T-helper 1 cell treated with Interleukin-12 subunit alpha and Interleukin-12 subunit beta and Interleukin-4 antibody, amounts not matched to agents 30 μg/mL and 1 μg/mL, for 36 hours (primary cell): Measurements from ENCODE around the gene IL1F10.
A peak's percentile ranks its signal among the peaks of the same experiment; 100 is the strongest.

Experiments used
- H3K27ac Mint-ChIP-seq: one replicate; pipeline ENCODE4 v1.8.0; 2021; ENCODE audit warnings: mild to moderate bottlenecking, mixed read lengths
- H3K27me3 Mint-ChIP-seq: one replicate; pipeline ENCODE4 v1.8.0; 2021; ENCODE audit warnings: low read depth, mixed read lengths
- H3K36me3 Mint-ChIP-seq: one replicate; pipeline ENCODE4 v1.8.0; 2021; ENCODE audit warnings: low read depth, mixed read lengths
- H3K4me1 Mint-ChIP-seq: one replicate; pipeline ENCODE4 v1.8.0; 2021; ENCODE audit warnings: low read depth, mixed read lengths
- H3K4me3 Mint-ChIP-seq: one replicate; pipeline ENCODE4 v1.8.0; 2021; ENCODE audit warnings: mild to moderate bottlenecking, moderate library complexity, mixed read lengths
- H3K9me3 Mint-ChIP-seq: one replicate; pipeline ENCODE4 v1.8.0; 2021; ENCODE audit warnings: mixed read lengths

Gene IL1F10

DNA sequence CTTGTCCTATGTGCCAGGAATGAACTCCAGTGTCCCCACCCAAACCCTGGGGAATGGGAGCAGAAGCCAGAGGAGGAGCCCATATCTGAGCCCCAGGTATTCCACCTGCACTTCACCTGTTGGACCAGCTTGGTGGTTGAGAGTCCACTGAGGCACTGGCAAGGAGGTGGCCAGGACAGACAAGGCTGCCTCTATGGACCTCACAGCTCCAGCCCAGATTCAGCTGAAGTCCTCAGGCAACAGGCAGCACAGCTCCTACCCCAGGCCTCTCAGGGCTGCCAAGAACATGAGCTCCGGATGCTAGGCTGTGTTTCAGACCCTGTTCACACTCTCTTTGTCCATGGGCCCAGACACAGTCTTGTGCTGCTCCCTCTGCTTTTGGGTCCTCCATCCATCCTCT lies 2.9 kb upstream of the IL1F10 start:
- H3K27me3 Mint-ChIP-seq, result peaks cover 28% of the 10 kb centered on the region
- no peaks in the 10 kb centered on the region for H3K4me1 Mint-ChIP-seq
- H3K9me3 Mint-ChIP-seq, result no peaks in the 10 kb centered on the region
- no peak overlapping the region for H3K4me3 Mint-ChIP-seq
- H3K27ac Mint-ChIP-seq, result no peak overlapping the region
- no peaks in the 10 kb centered on the region for H3K36me3 Mint-ChIP-seq

DNA sequence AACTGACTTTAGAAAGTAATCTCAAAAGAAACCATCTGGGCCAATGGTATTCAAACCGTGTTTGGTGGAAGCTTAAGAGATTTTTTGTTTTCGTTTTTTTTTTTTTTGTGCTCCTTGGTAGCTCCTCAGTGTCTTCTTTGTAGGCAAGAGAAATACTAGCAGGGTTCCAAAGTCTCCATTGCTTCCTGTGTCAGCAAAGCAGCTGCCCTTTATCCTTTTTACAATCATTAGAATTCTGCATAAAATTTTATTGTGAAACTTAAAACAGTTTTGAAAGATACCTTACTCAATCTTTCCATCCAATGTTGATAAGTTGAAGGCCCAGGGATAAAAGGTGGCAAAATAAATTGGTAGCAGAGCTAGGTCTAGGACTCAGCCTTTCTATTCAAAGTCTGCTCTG lies 479 bp downstream of the IL1F10 start:
- Mint-ChIP-seq H3K27me3 (peaks cover 30% of the 10 kb centered on the region), H3K4me1 (no peaks in the 10 kb centered on the region), H3K36me3 (no peaks in the 10 kb centered on the region), H3K4me3 (no peak overlapping the region), H3K9me3 (no peaks in the 10 kb centered on the region), H3K27ac (no peak overlapping the region)

DNA sequence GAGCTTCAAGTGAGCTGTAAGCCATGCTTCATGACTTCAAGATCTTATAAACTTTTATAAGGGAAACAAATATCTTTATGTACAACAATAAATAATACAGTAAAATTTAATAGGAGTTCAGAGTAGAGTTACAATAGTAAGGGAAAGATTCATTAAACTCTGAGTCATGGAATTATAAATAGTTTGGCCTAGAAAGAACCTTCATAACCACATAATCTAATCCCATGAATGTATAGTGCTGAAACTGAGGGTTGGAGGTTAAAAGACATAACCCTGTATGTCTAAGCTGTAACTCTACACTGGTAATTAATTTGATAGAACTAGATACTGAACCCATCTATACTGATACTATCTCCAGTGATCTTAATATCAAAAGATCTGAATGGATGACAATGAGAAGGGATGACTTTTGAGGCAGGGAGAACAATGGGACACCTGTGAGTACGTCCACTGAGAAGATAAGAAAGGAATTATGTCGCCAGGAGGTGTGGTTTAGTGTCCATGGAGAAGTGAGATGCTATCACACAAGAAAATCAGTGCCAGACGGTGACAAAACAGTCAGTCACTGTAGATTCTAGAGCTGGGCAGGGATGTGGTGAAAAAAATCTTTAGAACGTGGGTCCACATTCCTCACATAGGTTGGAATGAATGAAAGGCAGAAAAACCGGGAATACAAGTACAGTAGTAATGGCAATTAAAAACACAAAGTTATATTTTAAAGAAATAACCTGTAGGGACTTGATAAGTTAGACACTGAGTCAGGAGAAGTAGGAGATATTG lies 1.1 kb downstream of the IL1F10 start:
- Mint-ChIP-seq H3K36me3 (no peaks in the 10 kb centered on the region), H3K4me1 (no peaks in the 10 kb centered on the region), H3K4me3 (no peak overlapping the region), H3K9me3 (no peaks in the 10 kb centered on the region), H3K27ac (no peak overlapping the region), H3K27me3 (peaks cover 30% of the 10 kb centered on the region)

GRCh38 chr2:113069676-113070605 lies 2.2 kb downstream of the IL1F10 start:
- no peaks in the 10 kb centered on the region for H3K9me3 Mint-ChIP-seq
- H3K4me1 Mint-ChIP-seq, result peaks cover 2% of the 10 kb centered on the region
- H3K27me3 Mint-ChIP-seq, result peaks cover 30% of the 10 kb centered on the region
- H3K4me3 Mint-ChIP-seq, result no peak overlapping the region
- H3K27ac Mint-ChIP-seq, result no peak overlapping the region
- no peaks in the 10 kb centered on the region for H3K36me3 Mint-ChIP-seq

GRCh38 chr2:113070606-113070975 lies 2.8 kb downstream of the IL1F10 start:
- H3K9me3 Mint-ChIP-seq, result no peaks in the 10 kb centered on the region
- H3K27me3 Mint-ChIP-seq, result peaks cover 24% of the 10 kb centered on the region
- no peaks in the 10 kb centered on the region for H3K36me3 Mint-ChIP-seq
- no peak overlapping the region for H3K27ac Mint-ChIP-seq
- H3K4me3 Mint-ChIP-seq, result no peak overlapping the region
- H3K4me1 Mint-ChIP-seq, result peaks cover 7% of the 10 kb centered on the region

DNA sequence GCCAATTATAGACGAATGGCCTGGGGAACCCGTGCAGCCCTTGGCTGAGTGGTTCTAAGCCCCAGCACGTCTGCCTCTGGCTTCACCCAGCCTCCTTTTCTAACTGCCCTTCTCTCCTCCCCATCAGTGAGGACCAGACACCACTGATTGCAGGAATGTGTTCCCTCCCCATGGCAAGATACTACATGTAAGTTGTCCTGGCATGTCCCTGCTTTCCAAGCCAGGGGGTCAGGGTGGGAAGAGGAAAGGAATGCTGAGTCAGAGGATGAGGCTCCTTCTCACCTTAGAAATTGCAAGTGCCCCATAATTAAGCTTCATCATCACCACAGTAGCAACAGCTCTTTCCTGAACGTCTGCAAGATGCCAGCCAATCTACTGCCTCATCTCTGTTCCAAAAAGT lies 4.8 kb downstream of the IL1F10 start:
- peaks cover 20% of the 10 kb centered on the region for H3K27me3 Mint-ChIP-seq
- H3K27ac Mint-ChIP-seq, result no peak overlapping the region
- no peak overlapping the region for H3K4me3 Mint-ChIP-seq
- H3K4me1 Mint-ChIP-seq, result peaks cover 9% of the 10 kb centered on the region
- no peaks in the 10 kb centered on the region for H3K36me3 Mint-ChIP-seq
- no peaks in the 10 kb centered on the region for H3K9me3 Mint-ChIP-seq

DNA sequence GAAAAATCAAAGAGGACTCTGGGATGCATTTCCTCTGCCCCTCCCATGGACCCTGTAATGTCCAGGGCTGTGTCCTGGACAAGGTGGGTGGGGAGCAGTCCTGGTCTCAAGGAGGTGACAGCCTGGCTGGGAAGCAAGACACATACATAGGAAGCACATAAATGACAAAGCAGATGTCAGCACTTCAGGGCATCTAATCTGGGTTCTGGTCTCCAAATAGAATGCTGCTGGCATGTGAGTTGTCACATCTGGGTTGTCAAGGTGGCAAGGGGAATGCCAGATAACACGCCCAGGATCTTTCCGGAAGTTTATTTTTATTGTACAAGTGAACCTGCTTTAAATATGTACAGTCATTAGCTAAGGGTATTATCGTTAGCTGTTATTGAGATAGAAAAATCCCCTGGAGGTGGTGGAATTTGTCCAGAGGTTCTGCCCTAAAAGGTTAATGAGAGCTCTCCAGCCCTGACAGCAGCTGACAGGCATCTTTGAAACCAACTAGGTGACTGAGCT lies 5.6 kb downstream of the IL1F10 start:
- Mint-ChIP-seq H3K27me3 (peaks cover 15% of the 10 kb centered on the region), H3K9me3 (no peaks in the 10 kb centered on the region), H3K4me3 (no peak overlapping the region), H3K27ac (no peak overlapping the region), H3K4me1 (peaks cover 9% of the 10 kb centered on the region), H3K36me3 (no peaks in the 10 kb centered on the region)

GRCh38 chr2:113075030-113075429 lies 7.3 kb downstream of the IL1F10 start:
- H3K27ac Mint-ChIP-seq, result no peak overlapping the region
- H3K4me3 Mint-ChIP-seq, result no peak overlapping the region
- H3K9me3 Mint-ChIP-seq, result no peaks in the 10 kb centered on the region
- peaks cover 9% of the 10 kb centered on the region for H3K4me1 Mint-ChIP-seq
- no peaks in the 10 kb centered on the region for H3K36me3 Mint-ChIP-seq
- H3K27me3 Mint-ChIP-seq, result peaks cover 4% of the 10 kb centered on the region

GRCh38 chr2:113075600-113075999 lies 7.8 kb downstream of the IL1F10 start:
- no peak overlapping the region for H3K27ac Mint-ChIP-seq
- peaks cover 9% of the 10 kb centered on the region for H3K4me1 Mint-ChIP-seq
- H3K27me3 Mint-ChIP-seq, result peaks cover 3% of the 10 kb centered on the region
- H3K4me3 Mint-ChIP-seq, result no peak overlapping the region
- H3K9me3 Mint-ChIP-seq, result no peaks in the 10 kb centered on the region
- H3K36me3 Mint-ChIP-seq, result no peaks in the 10 kb centered on the region

DNA sequence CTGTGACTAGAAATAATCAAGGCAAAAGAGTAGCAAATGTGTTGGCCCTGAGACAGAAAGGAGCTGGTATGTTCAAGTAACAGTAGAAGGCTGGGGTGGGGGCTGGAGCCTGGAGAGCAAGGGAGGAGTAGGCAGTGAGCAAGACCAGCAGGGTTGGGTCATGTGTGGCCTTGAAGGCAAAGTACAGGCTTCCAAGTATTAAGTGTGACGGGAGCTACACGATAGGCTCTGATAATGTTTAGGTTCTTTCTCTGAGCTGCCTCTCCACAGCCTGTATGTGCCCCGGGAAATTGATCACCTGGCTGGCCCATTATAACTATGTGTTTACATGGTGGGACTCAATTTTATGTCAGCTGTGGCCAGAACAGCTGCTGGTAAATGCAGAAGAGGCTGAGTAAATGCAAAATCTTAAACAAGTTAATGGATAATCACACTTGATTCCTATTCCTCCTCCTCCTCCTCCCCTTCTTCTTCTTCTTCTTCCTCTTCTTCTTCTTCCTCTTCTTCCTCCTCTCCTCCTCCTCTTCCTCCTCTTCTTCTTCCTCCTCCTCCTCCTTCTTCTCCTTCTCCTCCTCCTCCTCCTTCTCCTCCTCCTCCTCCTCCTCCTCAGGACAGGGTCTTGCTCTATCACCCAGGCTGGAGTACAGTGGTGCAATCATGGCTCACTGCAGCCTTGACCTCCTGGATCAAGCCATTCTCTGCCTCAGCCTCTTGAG lies 9.3 kb downstream of the IL1F10 start:
- no peaks in the 10 kb centered on the region for H3K9me3 Mint-ChIP-seq
- peaks cover 3% of the 10 kb centered on the region for H3K27me3 Mint-ChIP-seq
- peaks cover 9% of the 10 kb centered on the region for H3K4me1 Mint-ChIP-seq
- H3K4me3 Mint-ChIP-seq, result no peak overlapping the region
- no peak overlapping the region for H3K27ac Mint-ChIP-seq
- no peaks in the 10 kb centered on the region for H3K36me3 Mint-ChIP-seq

DNA sequence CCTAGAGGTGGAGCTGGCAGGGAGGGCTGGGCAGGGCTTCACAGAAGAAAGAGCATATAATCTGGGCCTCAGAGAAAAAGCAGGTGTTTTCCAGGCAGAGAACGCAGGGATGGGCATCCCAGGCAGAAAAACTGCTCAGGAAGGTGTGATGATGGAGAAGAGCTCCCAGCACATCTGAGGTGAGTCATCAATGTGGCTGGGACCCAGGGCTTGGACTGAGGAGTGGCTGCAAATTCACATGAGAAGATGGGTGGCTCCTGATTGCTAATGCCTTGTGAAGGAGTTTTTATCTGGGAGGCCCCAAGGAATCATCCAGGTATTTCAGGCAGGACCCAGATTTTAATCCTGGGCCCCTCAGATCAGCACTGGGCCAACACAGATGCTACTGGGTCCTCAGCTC lies 10.2 kb downstream of the IL1F10 start:
- no peaks in the 10 kb centered on the region for H3K36me3 Mint-ChIP-seq
- H3K9me3 Mint-ChIP-seq, result no peaks in the 10 kb centered on the region
- peaks cover 9% of the 10 kb centered on the region for H3K4me1 Mint-ChIP-seq
- no peak overlapping the region for H3K4me3 Mint-ChIP-seq
- H3K27me3 Mint-ChIP-seq, result peaks cover 3% of the 10 kb centered on the region
- no peak overlapping the region for H3K27ac Mint-ChIP-seq

DNA sequence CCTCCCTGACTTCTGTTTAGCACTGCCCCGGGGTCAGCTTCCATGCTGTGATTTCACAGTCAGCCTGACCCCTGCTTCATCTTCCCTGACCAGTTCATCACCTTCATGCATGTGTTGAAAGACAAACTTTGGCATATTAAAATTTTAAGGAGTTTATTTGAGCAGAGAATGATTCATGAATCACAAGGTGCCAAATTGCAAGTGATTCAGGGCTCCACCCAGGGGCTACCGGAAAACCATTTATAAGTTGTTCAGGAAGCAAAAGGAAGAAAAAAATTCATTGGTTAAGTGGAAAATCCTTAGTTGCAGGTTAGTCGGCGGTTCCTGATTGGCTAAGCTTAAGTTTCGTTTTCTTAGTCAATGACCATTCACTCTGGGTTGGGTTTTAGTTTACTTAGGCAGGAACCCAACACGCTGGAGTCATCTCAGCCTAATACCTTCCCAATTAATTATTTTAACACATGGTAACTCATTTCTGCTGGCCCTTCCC lies 10.6 kb downstream of the IL1F10 start:
- Mint-ChIP-seq H3K4me1 (peaks cover 9% of the 10 kb centered on the region), H3K36me3 (no peaks in the 10 kb centered on the region), H3K4me3 (no peak overlapping the region), H3K27me3 (peaks cover 3% of the 10 kb centered on the region), H3K27ac (peak overlapping the region; percentile 31), H3K9me3 (no peaks in the 10 kb centered on the region)

DNA sequence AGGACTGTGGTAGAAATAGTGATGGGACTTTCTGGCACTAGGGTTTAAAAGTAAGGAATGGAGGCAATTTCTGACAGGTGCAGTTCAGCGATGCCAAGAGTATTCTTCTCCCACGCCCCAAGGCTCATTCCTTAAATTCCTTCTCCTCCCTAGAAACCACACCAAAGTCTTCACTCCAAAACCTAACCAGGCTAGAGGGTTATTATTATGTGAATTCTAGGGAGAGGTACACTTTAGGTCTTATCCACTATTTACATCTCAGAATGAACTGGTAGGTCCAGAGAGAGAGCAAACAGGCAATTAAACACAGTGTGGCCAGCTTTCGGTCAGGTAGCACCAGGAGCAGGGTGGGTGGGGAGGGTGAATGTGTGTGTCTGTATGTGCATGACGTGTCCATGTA lies 11.4 kb downstream of the IL1F10 start:
- no peak overlapping the region for H3K4me3 Mint-ChIP-seq
- no peaks in the 10 kb centered on the region for H3K9me3 Mint-ChIP-seq
- H3K4me1 Mint-ChIP-seq, result peaks cover 9% of the 10 kb centered on the region
- H3K36me3 Mint-ChIP-seq, result no peaks in the 10 kb centered on the region
- no peak overlapping the region for H3K27ac Mint-ChIP-seq
- peaks cover 3% of the 10 kb centered on the region for H3K27me3 Mint-ChIP-seq

DNA sequence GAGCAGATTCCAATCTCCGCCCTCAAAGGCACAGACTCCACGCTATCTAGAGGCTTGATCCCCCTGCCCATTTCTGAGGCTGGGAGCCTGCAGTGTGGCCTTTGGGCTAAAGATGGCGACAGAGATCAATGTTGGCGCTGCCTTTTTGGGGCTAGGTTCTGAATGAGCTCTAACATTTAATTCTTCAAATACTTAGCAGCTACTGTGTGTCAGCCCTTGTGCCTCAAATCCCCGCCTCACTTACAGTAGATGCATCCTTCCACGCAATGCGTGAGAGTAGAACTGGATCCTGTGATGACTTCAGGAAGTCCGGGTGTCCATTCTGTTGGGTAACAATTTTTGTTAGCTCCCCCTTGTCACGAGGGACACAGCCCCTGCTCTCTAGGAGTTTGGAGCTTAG lies 12.4 kb downstream of the IL1F10 start:
- Mint-ChIP-seq H3K27me3 (peaks cover 3% of the 10 kb centered on the region), H3K4me1 (peaks cover 9% of the 10 kb centered on the region), H3K4me3 (no peak overlapping the region), H3K27ac (no peak overlapping the region), H3K36me3 (no peaks in the 10 kb centered on the region), H3K9me3 (no peaks in the 10 kb centered on the region)
